GM18873 (cell line): ENCODE results near the gene PRDM11.

ENCODE experiments used
- ATAC-seq: cut with Tn5 transposase; IDR thresholded peaks from one replicate; pipeline ENCODE4 v1.9.1; 2021; ENCODE audit warnings: mild to moderate bottlenecking, moderate library complexity, moderate number of reproducible peaks; ENCODE audit not compliant: unreplicated experiment, low FRiP score

Gene PRDM11

GRCh38 chr11:45156741-45157140 is 10.3 kb downstream of the PRDM11 start:
- ATAC-seq = no peak

- no peak for ATAC-seq
These were observed 11.1 kb downstream of the PRDM11 start for GRCh38 chr11:45157247-45158209.

- ATAC-seq = no peak
These were observed 11.8 kb downstream of the PRDM11 start for GRCh38 chr11:45158210-45158731.

GRCh38 chr11:45158891-45159605 is 12.6 kb downstream of the PRDM11 start:
- no peak for ATAC-seq

- no peak for ATAC-seq
These were observed 13.4 kb downstream of the PRDM11 start for GRCh38 chr11:45159781-45160365.

- ATAC-seq = no peak
These were observed 15.0 kb downstream of the PRDM11 start for GRCh38 chr11:45161252-45162063.

GRCh38 chr11:45162064-45162375 is 15.6 kb downstream of the PRDM11 start:
- no peak for ATAC-seq

- no peak for ATAC-seq
These were observed 16.8 kb downstream of the PRDM11 start for GRCh38 chr11:45162916-45163879.

GRCh38 chr11:45163956-45164575 is 17.6 kb downstream of the PRDM11 start:
- ATAC-seq = no peak

GRCh38 chr11:45165386-45165785 is 18.9 kb downstream of the PRDM11 start:
- no peak for ATAC-seq

- no peak for ATAC-seq
These were observed 19.6 kb downstream of the PRDM11 start for GRCh38 chr11:45165806-45166603.

- no peak for ATAC-seq
These were observed 20.1 kb downstream of the PRDM11 start for GRCh38 chr11:45166604-45166897.

GRCh38 chr11:45167283-45167682 is 20.8 kb downstream of the PRDM11 start:
- no peak for ATAC-seq

- ATAC-seq = no peak
These were observed 22.1 kb downstream of the PRDM11 start for GRCh38 chr11:45168366-45169130.

- no peak for ATAC-seq
These were observed 23.1 kb downstream of the PRDM11 start for GRCh38 chr11:45169310-45170072.

- no peak for ATAC-seq
These were observed 24.0 kb downstream of the PRDM11 start for GRCh38 chr11:45170484-45170883.

GRCh38 chr11:45171550-45171949 is 25.1 kb downstream of the PRDM11 start:
- ATAC-seq = no peak
